ENCODE measurements around the gene TEX26.

The TEX26 gene

DNA sequence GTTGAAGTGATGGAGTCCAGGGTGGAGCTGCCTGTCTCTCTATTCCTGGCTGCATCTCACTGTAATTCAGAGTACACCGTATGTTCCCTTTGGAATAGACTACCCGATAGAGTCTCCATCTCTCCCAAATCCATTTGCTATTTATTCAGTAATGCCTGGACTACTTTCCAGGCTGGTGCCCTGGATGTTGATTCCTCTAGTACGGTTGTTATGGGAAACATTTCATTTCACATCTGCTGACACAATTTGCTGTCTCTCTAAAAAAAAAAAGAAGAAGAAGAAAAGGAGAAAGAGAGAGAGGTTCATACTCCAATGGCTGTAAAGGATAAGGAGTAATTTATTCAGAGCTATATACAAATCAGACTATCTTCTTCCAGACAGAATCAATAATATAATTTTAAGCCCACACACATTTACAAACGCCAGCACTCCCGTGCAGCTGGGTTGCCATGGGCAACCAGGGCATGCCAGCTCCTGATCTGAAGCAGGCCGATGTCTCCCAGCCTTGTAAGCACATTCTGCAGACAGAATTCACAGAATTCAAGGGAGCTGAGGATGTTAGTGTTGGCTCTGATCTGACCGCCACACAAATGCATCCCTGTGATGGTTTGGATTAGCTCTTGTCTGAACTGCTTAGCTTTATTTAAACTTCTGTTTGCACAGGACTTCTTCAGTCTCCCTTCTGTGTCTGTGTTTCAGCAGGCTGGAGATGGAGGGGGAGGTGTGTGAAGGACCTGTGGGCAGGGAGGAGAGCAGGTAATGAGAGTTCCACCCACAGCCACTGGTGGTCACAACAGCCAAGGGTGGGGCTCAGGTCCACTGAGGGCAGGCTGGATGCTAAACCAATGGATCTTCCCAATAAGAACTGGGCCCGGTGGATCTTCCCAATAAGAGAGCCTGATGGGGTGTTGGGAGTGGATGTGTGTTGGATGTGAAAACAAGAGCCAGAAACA lies 66.0 kb downstream of the TEX26 start:
- no peak for DNase-seq (ENCODE audit: low read depth)
- TF ChIP-seq CTCF (IDR thresholded peaks at IDR 0.05; ENCODE audit: insufficient read depth, low read depth, low read length, missing control alignments): no peak
- H3K4me3 ChIP-seq (ENCODE audit: low read depth, low read length): no peak overlapping the region

- no peak for DNase-seq (ENCODE audit: low read depth)
- no peak overlapping the region for H3K4me3 ChIP-seq (ENCODE audit: low read depth, low read length)
- TF ChIP-seq CTCF (IDR thresholded peaks at IDR 0.05; ENCODE audit: insufficient read depth, low read depth, low read length, missing control alignments): no peak
Measured at GRCh38 chr13:31000889-31001288, 68.4 kb downstream of the TEX26 start.

GRCh38 chr13:31001647-31002046 lies 69.2 kb downstream of the TEX26 start:
- no peak for TF ChIP-seq CTCF (IDR thresholded peaks at IDR 0.05; ENCODE audit: insufficient read depth, low read depth, low read length, missing control alignments)
- H3K4me3 ChIP-seq (ENCODE audit: low read depth, low read length): no peak overlapping the region
- DNase-seq (ENCODE audit: low read depth): no peak

DNA sequence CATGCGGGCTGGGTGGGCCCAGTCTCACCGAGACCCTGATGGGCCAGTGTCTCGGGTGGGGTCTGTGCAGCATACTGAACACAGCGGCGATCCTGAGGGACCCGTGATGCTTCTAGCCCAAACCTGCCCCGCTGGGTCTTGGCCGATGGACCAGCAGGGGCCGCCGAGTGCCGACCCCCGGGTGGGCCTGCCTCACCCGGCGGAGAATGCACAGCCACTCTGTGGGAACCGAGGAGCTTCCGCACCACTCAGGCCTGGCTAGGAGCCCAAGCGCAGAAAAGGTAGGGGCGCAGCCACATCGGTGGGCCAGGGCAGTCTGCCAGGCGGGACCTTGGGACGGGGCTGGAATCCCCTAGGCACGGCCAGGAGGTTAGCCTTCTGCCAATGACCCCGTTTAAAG lies 72.6 kb downstream of the TEX26 start:
- DNase-seq (ENCODE audit: low read depth): no peak
- no peak for TF ChIP-seq CTCF (IDR thresholded peaks at IDR 0.05; ENCODE audit: insufficient read depth, low read depth, low read length, missing control alignments)
- no peak overlapping the region for H3K4me3 ChIP-seq (ENCODE audit: low read depth, low read length)

DNA sequence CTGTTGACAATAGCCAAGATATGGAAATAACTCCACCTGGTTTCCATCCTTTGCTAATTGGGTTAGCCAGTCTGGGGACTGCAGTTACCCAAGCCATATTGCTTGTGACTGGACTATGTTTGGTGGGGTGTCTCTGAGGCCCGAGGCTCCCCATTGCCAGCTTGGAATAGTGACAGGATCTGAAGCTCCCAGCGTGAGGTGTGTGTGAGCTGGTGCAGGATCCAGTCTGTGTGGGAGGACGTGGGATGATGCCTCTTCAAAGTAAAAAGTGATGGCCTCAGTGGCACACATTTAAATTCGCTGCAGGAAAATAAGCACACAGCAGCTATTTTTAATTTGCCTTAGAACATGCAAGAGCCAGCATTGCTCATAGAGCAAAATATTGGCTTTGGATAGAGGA lies 75.0 kb downstream of the TEX26 start:
- TF ChIP-seq CTCF (IDR thresholded peaks at IDR 0.05; ENCODE audit: insufficient read depth, low read depth, low read length, missing control alignments): no peak
- H3K4me3 ChIP-seq (ENCODE audit: low read depth, low read length): no peak overlapping the region
- DNase-seq (ENCODE audit: low read depth): no peak

DNA sequence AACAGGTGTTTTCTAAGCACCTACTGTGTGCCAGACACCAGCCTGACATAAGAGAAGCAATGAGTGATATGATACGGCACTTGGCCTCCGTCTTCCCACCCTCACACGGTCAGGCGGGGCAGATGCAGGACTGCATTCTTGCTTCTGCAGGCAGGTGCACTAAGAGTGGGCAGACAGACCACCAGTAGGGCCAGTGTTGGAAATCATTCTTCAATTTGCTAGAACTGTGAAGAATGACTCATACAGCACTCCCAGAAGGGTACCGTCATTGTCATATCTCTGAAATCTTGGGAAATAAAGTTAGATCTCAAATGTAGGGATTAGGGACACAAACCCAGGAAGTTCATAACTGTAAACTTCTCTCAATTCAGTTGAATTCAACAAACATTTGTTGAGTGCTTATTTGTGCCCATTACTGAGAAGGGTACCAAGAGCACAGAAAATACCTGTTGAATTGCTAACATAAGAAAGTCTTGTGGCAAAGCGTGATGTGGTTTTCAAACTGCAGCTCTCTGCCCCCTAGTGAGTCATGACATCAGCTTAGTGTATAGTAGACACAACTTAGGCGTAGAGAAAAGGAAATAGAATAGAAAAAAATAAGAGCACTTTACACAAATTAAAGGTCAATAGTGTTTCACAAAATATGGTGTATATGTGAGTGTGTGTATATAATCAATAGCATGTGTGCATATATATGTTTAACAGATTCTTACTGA lies 76.1 kb downstream of the TEX26 start:
- no peak overlapping the region for H3K4me3 ChIP-seq (ENCODE audit: low read depth, low read length)
- DNase-seq (ENCODE audit: low read depth): no peak
- TF ChIP-seq CTCF (IDR thresholded peaks at IDR 0.05; ENCODE audit: insufficient read depth, low read depth, low read length, missing control alignments): no peak
